Measurements from ENCODE around the gene ARL10.

The ARL10 gene

GRCh38 chr5:176362233-176362490, 3.1 kb upstream of the ARL10 start:
- no peak for DNase-seq

DNA sequence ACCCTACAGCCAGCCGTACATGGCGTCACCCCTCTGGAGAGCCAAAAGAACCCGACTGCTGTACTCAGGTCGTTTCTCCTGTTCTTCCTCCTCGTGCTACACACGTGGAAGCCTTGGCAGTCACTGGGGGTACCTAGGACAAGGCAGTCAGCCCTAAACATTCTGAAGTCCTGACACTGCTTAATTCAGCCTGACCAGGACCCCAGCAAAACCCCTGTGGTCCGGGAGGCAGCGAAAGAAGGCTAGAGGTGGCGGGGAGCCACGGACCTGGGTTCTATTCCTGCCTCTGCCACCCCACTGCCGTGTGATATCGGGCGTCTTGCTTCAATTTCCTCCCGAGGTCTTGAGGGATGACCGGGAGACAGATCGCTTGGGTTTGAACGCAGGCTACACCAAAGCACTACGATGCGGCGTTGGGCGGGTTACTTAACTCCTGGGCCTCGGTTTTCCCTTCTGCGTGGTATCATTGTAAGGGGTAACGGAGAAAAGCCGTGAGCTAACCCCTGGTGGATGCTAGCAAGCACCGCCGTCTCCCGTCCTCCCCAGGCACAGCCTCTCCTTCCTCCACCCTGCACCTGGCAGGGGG, 429 bp upstream of the ARL10 start:
- no peak for DNase-seq

GRCh38 chr5:176366232-176366894, 1.1 kb downstream of the ARL10 start:
- DNase-seq: no peak

- no peak for DNase-seq
Measured at GRCh38 chr5:176368726-176369125, 3.4 kb downstream of the ARL10 start.

- no peak for DNase-seq
Measured at GRCh38 chr5:176369934-176370711, 4.8 kb downstream of the ARL10 start.

DNA sequence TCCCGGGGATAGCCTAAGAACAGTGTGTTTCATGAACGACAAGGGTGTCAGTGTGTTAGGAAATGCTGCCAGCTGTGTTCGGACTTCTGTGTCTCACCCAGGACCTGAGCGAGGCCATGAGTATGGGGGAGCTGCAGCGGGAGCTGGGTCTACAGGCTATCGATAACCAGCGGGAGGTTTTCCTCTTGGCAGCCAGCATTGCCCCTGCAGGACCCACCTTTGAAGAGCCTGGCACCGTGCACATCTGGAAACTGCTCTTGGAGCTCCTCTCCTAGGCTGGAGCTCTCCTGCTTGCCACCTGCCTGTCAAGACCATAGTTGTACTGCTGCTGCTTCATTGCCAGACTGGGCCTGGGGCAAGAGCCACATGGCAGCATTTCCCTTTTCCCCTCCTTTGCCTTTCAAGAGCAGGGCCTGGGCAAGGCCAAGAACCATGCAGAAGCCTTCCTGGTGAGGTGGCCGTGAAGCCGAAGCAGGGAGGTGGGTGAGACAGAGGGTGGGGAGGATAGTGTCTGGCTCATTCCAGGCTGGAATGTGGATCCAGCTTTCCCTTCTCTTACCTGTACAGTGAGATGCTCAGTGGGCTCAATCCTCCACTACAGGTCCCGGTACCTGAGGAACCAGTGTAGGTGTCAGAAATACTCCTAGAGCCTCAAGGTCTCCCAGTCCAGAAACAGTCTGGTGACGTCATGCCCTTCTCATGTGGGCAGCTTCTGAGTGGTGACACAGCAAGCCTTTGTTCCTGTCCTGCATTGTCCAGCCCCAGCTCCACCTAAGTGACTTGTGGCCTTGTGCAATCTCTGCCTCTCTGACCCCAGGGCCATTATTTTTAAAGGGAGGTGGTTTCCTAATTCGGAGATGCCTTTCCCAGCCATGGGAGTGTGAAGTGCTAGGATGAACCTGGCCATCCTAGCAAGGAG, 6.6 kb downstream of the ARL10 start:
- no peak for DNase-seq

GRCh38 chr5:176373100-176373818, 8.0 kb downstream of the ARL10 start:
- DNase-seq: no peak

GRCh38 chr5:176379881-176380280, 14.6 kb downstream of the ARL10 start:
- DNase-seq: no peak

DNA sequence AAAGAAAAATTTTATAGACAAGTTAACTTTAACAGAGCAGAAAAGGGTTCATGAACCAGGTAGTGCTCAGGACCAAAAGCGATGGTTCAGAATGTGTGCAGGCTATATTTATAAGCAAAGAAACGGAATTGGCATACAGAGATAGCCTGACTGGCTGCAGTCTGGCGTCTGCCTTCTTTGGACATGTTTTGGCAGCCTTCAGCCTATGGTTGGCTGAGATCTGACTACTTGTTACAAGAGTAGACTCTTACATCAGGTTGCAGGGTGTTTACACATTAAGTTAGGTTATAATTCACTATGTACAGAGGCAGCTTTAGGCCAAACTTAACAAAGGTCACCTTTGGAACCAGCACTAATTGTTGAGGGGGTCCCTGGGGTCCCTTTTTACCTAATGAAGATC, 16.1 kb downstream of the ARL10 start:
- DNase-seq: no peak

GRCh38 chr5:176381979-176382378, 16.7 kb downstream of the ARL10 start:
- no peak for DNase-seq

GRCh38 chr5:176382721-176383120, 17.4 kb downstream of the ARL10 start:
- DNase-seq: no peak

- no peak for DNase-seq
Measured at GRCh38 chr5:176383248-176383905, 18.1 kb downstream of the ARL10 start.

- no peak for DNase-seq
Measured at GRCh38 chr5:176383961-176384360, 18.7 kb downstream of the ARL10 start.

DNA sequence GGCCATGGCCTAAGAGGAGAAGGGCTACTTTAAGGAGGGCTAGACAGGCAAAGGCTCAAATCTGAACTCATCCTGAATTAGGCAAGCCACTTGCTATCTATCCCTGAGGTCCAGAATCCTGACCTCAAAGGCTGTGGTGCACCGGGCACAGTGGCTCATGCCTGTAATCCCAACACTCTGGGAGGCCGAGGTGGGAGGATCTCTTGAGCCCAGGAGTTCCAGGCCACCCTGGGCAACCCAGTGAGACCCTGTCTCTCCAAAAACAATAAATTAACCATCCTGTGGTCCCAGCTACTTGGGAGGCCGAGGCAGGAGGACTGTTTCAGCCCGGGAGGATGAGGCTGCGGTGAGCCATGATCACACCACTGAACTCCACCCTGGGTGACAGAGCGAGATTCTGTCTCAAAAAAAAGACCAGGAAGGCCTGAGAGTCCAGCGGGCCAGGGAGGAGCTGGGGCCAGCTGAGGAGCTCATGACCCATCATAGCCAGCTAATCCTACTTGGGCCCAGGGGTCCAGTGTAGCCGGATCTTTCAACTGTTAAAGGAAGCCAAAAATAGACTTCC, 19.2 kb downstream of the ARL10 start:
- no peak for DNase-seq

DNA sequence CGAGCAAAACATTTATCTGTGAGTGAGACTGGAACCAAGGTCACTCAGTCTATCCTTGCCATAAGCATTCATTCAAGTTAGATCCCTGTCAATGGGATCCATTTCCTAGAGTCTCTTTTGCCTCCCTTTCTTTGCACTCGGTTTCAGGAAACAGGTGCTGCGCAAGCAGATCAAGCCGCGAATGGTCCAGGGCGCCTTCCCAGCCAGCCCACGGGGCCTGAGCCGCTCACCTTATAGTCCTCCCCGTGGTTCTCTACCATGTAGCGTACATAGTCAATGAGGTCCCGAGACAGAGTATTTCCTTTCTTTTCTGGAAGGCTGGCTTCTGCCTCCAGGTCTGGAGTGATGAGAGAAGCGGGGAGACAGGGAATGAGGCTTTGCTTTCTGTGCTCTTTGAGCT, 19.7 kb downstream of the ARL10 start:
- no peak for DNase-seq

DNA sequence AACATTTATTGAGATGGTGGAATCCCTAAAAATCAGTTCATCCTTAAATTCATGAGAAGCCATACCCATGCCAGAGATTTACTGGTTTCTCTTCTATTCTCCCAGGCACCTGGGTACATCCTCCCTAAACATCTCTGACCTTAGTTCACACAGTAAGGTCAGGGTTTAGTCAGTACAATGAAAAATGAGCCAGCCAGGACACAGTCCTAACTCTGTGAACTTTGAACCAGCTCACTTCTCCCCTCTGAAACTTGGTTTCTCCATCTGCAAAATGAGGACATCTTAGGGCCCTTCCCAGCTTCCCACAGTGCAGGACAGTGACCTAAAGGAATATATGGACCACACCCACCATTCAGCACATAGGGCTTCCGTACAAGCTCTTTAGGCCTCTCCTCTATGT, 21.2 kb downstream of the ARL10 start:
- DNase-seq: no peak

- no peak for DNase-seq
Measured at GRCh38 chr5:176387384-176387925, 22.2 kb downstream of the ARL10 start.

GRCh38 chr5:176388003-176388443, 22.7 kb downstream of the ARL10 start:
- no peak for DNase-seq

- DNase-seq: peak; percentile 97 to 99
Measured at GRCh38 chr5:176388444-176389134, 23.3 kb downstream of the ARL10 start, which contains the start of the genes HIGD2A and NOP16. HIGD2A (plus strand) TSS chr5:176388751; CDS start chr5:176388820, 69 bp downstream. NOP16 (minus strand) TSS chr5:176388598; CDS start chr5:176388539, 59 bp downstream.
